Fibroblast of lung (primary cell): ENCODE measurements around the gene TRIM41.
"Not testable (repeated sequence)": the region's sequence is repeated elsewhere in the genome, so short reads cannot be mapped to it uniquely, and the experiment has no call there.

Experiments
- EZH2 ChIP-seq: IDR thresholded peaks from 2 replicates; pipeline ENCODE4 v1.5.1; 2012; ENCODE audit warnings: low read length, control low read depth, mild to moderate bottlenecking; ENCODE audit errors: missing control alignments
- TF ChIP-seq, protein P1 (sequence below), 2 donors: IDR thresholded peaks in 1 of 2; conservative IDR thresholded peaks in 1 of 2; 1 replicate in 1 of 2; 2 replicates in 1 of 2; pipeline ENCODE4 v1.5.1; 2011 to 2012; ENCODE audit warnings: low read length in 2 of 2, control low read depth in 1 of 2, inconsistent platforms in 1 of 2, low read depth in 1 of 2, mild to moderate bottlenecking in 1 of 2

GRCh38 chr5:181282415-181282814, 59.3 kb downstream of the TRIM41 start:
- TF ChIP-seq, protein P1, sequence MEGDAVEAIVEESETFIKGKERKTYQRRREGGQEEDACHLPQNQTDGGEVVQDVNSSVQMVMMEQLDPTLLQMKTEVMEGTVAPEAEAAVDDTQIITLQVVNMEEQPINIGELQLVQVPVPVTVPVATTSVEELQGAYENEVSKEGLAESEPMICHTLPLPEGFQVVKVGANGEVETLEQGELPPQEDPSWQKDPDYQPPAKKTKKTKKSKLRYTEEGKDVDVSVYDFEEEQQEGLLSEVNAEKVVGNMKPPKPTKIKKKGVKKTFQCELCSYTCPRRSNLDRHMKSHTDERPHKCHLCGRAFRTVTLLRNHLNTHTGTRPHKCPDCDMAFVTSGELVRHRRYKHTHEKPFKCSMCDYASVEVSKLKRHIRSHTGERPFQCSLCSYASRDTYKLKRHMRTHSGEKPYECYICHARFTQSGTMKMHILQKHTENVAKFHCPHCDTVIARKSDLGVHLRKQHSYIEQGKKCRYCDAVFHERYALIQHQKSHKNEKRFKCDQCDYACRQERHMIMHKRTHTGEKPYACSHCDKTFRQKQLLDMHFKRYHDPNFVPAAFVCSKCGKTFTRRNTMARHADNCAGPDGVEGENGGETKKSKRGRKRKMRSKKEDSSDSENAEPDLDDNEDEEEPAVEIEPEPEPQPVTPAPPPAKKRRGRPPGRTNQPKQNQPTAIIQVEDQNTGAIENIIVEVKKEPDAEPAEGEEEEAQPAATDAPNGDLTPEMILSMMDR (conservative IDR thresholded peaks at IDR 0.05 in 1 of 2, IDR thresholded peaks at IDR 0.05 in 1 of 2; ENCODE audit: low read depth in 1 of 2, low read length in 2 of 2), result not testable (repeated sequence)
- not testable (repeated sequence) for TF ChIP-seq EZH2
